NCI-H526 (cell line): ENCODE measurements around the gene GP2.

ENCODE experiments used
- DNase-seq, 2 experiments: peaks; one replicate each; lab custom pipeline; 2025; lab: John Stamatoyannopoulos, UW

GP2 gene

DNA sequence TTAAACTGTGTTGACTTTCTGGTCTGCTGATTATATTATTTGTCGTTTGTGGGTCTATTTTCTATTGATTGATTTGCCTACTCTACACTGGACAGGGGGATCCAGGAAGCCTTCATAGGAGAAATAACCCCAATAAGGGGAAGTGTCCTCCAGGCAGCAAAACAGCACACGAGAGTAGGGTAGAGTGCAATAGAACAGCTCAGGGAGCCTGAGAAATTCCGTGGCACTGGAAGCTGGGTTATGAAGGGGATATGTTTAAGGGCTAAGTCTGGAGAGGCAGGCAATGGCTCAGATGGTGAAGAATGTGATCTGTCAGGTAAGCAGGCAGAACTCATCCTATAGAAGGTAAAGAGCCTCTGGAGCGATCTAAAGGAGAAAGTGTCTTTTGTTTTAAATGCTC, 20.9 kb downstream of the GP2 start:
- no peak for DNase-seq

DNA sequence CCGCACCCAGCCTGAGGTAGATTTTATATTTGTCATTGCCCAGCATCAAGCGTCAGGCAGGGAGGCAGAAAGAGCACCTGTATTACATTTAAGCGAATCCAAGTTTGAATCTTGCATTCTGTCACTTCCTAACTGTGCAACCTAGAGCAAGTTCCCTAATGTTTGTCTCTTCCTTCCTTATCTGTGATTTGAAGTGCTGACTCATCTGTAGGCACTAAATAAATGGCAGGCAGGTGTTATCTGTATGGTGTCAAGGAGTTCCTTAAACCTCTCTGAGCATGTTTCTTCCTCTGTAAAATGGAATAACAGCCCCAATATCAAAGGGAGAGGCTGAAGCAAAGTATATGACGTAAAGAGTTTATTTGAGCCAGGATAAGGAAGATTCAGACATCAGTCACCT, 24.3 kb downstream of the GP2 start:
- no peak for DNase-seq

DNA sequence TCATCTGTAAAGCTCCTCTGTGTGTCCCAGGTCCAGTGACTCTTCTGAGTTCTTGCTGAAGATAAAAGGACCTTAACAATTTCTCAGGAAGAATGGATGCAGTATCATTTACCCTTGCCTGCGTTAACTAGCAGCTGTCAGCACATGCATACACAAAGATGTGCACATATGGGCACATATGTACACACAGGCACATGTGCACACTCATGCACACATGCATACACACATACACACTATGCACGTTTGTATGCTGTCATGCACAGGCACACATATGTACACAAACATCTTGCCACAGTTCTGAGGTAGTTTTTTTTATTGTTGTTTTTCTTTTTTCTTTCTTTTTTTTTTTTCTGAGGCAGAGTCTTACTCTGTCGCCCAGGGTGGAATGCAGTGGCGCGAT, 24.9 kb downstream of the GP2 start:
- no peak for DNase-seq

- DNase-seq, result no peak
Measured at GRCh38 chr16:20301840-20302239, 25.5 kb downstream of the GP2 start.

- DNase-seq, result peak; percentile 36 to 66
Measured at GRCh38 chr16:20300312-20301097, 26.8 kb downstream of the GP2 start.

- DNase-seq, result no peak
Measured at GRCh38 chr16:20298452-20298851, 28.9 kb downstream of the GP2 start.

- peak in 1 of 2 experiments; percentile 7 for DNase-seq
Measured at GRCh38 chr16:20291208-20292206, 35.8 kb downstream of the GP2 start.

DNA sequence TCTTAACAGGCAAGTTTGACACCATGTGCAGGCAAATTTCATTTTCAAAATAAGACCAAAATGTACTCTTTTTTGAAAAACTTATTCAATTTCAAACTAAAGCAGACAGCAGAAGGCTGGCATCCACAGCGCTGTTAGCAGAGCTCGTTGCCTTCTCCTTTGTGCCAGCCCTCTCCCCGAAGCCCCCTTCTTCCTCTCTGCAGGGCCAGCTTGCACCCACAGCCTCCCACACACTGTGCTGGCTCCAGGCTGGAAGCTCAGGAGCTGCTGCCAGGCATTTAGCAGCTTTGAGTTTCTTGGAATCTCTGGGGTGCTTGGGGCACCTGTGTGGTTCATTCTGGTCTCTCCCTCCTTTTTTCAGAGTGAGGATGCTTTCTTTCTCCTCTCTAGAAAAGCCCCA, 37.7 kb downstream of the GP2 start:
- DNase-seq, result no peak

DNA sequence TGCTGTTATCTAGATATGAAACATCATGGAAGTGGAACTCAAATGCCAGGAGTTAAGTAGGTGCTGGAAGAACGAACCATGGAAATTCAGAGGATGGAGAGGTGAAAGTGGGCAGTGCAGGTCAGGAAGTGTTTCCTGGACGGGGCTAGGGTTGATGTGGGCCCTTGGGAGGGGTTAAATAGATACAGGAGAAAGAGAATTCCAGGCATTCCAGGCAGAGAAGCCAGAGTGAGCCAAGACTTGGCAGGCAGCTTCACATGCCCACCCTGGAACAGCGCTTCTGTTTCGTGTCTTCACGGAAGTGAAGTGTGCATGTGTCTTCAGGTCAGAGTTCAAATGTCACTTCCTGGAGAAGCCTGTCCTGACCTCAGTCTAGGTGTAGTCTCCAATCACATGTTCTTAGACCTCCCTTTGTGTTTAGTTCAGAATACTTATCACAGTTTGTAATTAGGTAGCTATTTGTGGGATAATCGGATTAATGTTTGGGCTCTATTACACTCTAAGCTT, 41.3 kb downstream of the GP2 start:
- DNase-seq, result no peak

GRCh38 chr16:20280259-20280658, 47.1 kb downstream of the GP2 start:
- DNase-seq, result no peak

GRCh38 chr16:20271893-20272292, 55.4 kb downstream of the GP2 start:
- DNase-seq, result no peak

- no peak for DNase-seq
Measured at GRCh38 chr16:20268409-20268808, 58.9 kb downstream of the GP2 start.

DNA sequence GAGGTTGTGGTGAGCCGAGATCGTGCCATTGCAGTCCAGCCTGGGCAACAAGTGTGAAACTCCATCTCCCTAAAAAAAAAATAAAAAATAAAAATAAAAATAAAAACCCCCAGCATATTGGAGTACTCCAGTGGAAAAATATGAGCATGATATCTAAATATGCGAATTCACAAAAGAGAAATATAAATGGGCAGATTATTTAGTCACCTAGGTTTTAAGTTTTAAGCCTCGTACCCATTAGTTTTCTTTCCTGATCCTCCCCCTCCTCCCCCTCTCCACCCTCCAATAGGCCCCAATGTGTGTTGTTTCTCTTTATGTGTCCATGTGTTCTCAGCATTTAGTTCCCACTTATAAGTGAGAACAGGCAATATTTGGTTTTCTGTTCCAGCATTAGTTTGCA, 62.3 kb downstream of the GP2 start:
- DNase-seq, result no peak

DNA sequence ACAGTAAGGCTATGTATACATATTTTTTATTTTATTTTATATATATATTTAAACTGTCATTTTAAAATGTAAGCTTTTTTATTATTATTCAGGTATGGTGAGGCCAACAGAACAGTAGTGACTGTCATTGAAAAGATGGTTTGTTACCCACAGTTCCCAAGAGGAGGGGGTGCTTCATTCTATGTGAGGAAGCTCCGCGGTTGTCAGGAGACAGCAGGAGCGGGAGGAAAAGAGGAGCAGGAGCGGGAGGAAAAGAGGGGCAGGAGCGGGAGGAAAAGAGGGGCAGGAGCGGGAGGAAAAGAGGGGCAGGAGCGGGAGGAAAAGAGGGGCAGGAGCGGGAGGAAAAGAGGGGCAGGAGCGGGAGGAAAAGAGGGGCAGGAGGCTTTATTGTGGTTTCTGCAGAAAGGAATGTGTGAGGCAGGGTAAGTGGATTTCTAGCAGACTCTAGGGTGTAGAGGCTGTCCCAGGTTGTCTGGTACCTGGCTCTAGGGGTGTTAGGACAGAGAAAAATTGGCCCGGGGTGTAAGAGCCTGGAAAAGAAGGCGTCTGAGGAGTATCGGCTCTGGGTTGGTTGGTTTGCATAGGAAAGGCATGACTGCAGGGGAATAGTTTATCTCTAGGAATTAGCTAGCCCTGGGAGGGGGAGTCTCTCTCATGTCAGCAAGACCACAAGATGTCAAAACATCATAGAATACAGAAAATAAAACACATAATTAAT, 64.0 kb downstream of the GP2 start:
- DNase-seq, result no peak

DNA sequence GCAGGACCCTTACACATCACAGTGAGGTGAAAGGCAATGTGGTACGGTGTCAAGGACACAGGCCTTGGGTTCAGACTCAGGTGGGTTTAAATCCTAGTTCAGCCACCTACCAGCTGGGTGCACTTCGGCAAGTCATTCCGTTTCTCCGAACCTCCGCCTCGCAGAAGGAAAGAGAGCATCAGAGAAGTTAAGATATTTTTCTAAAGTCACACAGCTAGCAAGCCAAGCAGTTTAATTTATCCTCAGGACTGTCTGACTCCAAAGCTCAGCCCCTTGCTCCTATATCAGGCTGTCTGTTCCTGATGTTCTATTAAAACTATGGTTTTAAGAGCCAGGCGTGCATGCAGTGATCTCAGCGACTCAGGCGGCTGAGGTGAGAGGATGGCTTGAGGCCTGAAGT, 65.1 kb downstream of the GP2 start:
- DNase-seq, result no peak

GRCh38 chr16:20260215-20261009, 66.9 kb downstream of the GP2 start:
- DNase-seq, result no peak
